Mucosa of descending colon (tissue), 3 donors: ENCODE measurements around the gene ZNF18. TPM values are rescaled to one million over a fixed set of nuclear protein-coding genes. Genes with fewer than 3 reads are reported as not detected.

Experiments used
- ATAC-seq: fragments of 200-7000 bp; cut with Tn5 transposase; one replicate; pipeline ENCODE4 v1.9.1; 2020; ENCODE audit warnings: mild to moderate bottlenecking, moderate library complexity
- DNase-seq, 3 donors: peaks; one replicate each; pipeline ENCODE4 v3.0.0-alpha.2; 2020
- H3K36me3 ChIP-seq: fragments of 200-600 bp; one replicate; pipeline ENCODE4 v1.8.0; 2021; ENCODE audit warnings: low read depth, mild to moderate bottlenecking
- H3K4me1 ChIP-seq: fragments of 200-600 bp; one replicate; pipeline ENCODE4 v1.8.0; 2021; ENCODE audit warnings: low read depth, mild to moderate bottlenecking
- H3K4me3 ChIP-seq: fragments of 200-600 bp; one replicate; pipeline ENCODE4 v1.8.0; 2021; ENCODE audit warnings: mild to moderate bottlenecking
- H3K9me3 ChIP-seq: fragments of 200-600 bp; one replicate; pipeline ENCODE4 v1.8.0; 2021; ENCODE audit warnings: mild to moderate bottlenecking
- intact Hi-C, 2 donors: fragments of 100-400 bp; cut with DNase I in 1 of 2; cut with micrococcal nuclease in 1 of 2; formaldehyde crosslinking; loops; one replicate each; pipeline versions ENCODE4 v1.11.0 to v1.11.1; 2022; cut with DNase I, micrococcal nuclease
- total RNA-seq, 3 donors: library from RNA; stranded (reverse); fragmentation: NEBNext Ultra II Directional in 2 of 3; extraction: Animal tissue kit (Norgen Biotek cat#: 25700) in 2 of 3; gene quantifications; one replicate each; pipeline versions ENCODE4 v1.2.1 to v1.2.4, GENCODE V29; 2021 to 2023
- TF ChIP-seq, protein P1 (sequence below): fragments of 200-600 bp; IDR thresholded peaks from one replicate; pipeline ENCODE4 v1.8.0; 2022; ENCODE audit warnings: antibody characterized with exemption, mild to moderate bottlenecking
- donor health status: DM: no; HTN: no; CAD: no; lungs with moderate emphysema.
- donor health status: DM: no; HTN: no; CAD: no.
- donor health status: DM: no; HTN: yes; CAD: no.

The ZNF18 gene
- total RNA-seq, 3 donors from 2014 or later: 7.1 to 9.4 (median 8.1) TPM

DNA sequence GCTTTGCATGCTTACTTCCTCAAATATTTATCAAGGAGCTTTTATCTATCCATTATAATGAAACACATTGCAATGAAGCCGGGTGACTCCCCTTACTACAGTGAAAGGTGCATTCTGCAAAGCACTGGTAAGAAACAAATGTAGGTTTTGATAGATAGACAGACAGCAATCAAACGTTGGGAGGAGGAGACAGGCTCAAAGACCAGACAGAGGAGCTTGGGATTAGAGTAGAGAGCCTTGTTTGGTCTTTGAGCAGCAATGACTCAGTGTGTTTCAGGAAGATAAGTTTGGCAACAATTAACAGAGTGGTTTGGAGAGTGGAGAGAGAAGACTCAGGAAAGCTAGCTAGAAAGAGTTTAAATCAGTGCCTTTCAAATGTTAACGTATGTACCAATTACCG lies 68.8 kb downstream of the ZNF18 start:
- no peaks in the 10 kb centered on the region for H3K4me1 ChIP-seq
- ATAC-seq: no peak
- no peaks in the 10 kb centered on the region for H3K9me3 ChIP-seq

More for the DNA sequence above, 68.8 kb downstream of the ZNF18 start:
- TF ChIP-seq, protein P1, sequence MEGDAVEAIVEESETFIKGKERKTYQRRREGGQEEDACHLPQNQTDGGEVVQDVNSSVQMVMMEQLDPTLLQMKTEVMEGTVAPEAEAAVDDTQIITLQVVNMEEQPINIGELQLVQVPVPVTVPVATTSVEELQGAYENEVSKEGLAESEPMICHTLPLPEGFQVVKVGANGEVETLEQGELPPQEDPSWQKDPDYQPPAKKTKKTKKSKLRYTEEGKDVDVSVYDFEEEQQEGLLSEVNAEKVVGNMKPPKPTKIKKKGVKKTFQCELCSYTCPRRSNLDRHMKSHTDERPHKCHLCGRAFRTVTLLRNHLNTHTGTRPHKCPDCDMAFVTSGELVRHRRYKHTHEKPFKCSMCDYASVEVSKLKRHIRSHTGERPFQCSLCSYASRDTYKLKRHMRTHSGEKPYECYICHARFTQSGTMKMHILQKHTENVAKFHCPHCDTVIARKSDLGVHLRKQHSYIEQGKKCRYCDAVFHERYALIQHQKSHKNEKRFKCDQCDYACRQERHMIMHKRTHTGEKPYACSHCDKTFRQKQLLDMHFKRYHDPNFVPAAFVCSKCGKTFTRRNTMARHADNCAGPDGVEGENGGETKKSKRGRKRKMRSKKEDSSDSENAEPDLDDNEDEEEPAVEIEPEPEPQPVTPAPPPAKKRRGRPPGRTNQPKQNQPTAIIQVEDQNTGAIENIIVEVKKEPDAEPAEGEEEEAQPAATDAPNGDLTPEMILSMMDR: no peak
- Histone ChIP-seq H3K4me3 (no peak overlapping the region), H3K36me3 (no peaks in the 10 kb centered on the region)
- intact Hi-C loops: no loop called here
- no peak for DNase-seq

Other genes starting within 250 kb of the ZNF18 start
- gene MAP2K4, start 23.4 kb upstream of the ZNF18 start, total RNA-seq: 10 to 100 TPM; 27.0 to 47.5 (median 32.7) TPM